K562 (cell line): Measurements from ENCODE around the gene ACCSL. TPM values are rescaled to one million over a fixed set of nuclear protein-coding genes. Genes with fewer than 3 reads are reported as not detected.

Experiments
- E2F4 ChIP-seq: sonication (generic); formaldehyde crosslinking; IDR thresholded peaks from 2 replicates; pipeline ENCODE4 v1.8.0; 2022; ENCODE audit warnings: mild to moderate bottlenecking, low read depth, missing genetic modification reagents
- KDM4B ChIP-seq, 2 experiments: fragments of 450-650 bp in 1 of 2; sonication (generic) in 1 of 2; IDR thresholded peaks; 2 replicates each; pipeline ENCODE4 v1.6.1; 2016 to 2017; ENCODE audit warnings: borderline replicate concordance in 2 of 2, antibody characterized with exemption in 1 of 2, low read depth in 1 of 2, mild to moderate bottlenecking in 1 of 2
- TRIM25 ChIP-seq: fragments of 450-650 bp; IDR thresholded peaks from 2 replicates; pipeline ENCODE4 v1.7.0; 2016; ENCODE audit warnings: borderline replicate concordance
- polyA plus RNA-seq, 8 experiments: library from polyadenylated mRNA; depleted of rRNA in 4 of 8; stranded (reverse) in 5 of 8; unstranded in 3 of 8; fragments of >200 nt; fragmentation: Nextera tagmentation in 2 of 8; fragmentation: Illumina TruSeq in 1 of 8; extraction: Ambion mirVana in 2 of 8; extraction: Trizol in 1 of 8; gene quantifications; 2 replicates each; pipeline versions ENCODE4 v1.2.1 to v1.2.3, GENCODE V29; 2011 to 2014; ENCODE audit warnings: inconsistent platforms in 1 of 8, missing spikeins in 1 of 8
- total RNA-seq, 7 experiments: library from RNA; depleted of rRNA in 6 of 7; stranded (reverse); fragments of >200 nt in 6 of 7; fragmentation: Illumina TruSeq in 2 of 7; extraction: Trizol in 2 of 7; gene quantifications; 2 replicates each; pipeline versions ENCODE4 v1.2.1 to v1.2.3, GENCODE V29; 2011 to 2021; ENCODE audit warnings: low replicate concordance in 1 of 7
- TF ChIP-seq, protein P1 (sequence below): fragments of 250-450 bp; sonication (Bioruptor Pico); IDR thresholded peaks from 2 replicates; pipeline ENCODE4 v1.8.0; 2021; ENCODE audit warnings: mild to moderate bottlenecking, moderate library complexity

Gene ACCSL
- total and polyA plus RNA-seq, 9 of the 15 experiments (the other 6 are each of a cell fraction or from before 2014, with no cell fraction given): not detected

GRCh38 chr11:44004452-44005062, 43.2 kb upstream of the ACCSL start (continued):
- no peak for TF ChIP-seq E2F4
- no peak for TF ChIP-seq KDM4B (IDR thresholded peaks at IDR 0.05; ENCODE audit: borderline replicate concordance in 2 of 2, low read depth in 1 of 2)
- TF ChIP-seq TRIM25: no peak
- TF ChIP-seq, protein P1, sequence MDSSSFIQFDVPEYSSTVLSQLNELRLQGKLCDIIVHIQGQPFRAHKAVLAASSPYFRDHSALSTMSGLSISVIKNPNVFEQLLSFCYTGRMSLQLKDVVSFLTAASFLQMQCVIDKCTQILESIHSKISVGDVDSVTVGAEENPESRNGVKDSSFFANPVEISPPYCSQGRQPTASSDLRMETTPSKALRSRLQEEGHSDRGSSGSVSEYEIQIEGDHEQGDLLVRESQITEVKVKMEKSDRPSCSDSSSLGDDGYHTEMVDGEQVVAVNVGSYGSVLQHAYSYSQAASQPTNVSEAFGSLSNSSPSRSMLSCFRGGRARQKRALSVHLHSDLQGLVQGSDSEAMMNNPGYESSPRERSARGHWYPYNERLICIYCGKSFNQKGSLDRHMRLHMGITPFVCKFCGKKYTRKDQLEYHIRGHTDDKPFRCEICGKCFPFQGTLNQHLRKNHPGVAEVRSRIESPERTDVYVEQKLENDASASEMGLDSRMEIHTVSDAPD: no peak
